Stimulated activated effector memory CD8-positive, alpha-beta T cell treated with anti-CD3 and anti-CD28 coated beads, Interleukin-12 subunit alpha, Interleukin-12 subunit beta, amount 100 ng/mL, for 72 hours (primary cell): ENCODE data around the gene OVCA2.

Source experiments
- ATAC-seq: fragments of 150-1000 bp; cut with Tn5 transposase; 2 replicates; pipeline ENCODE4 v1.10.0; 2021
- DNase-seq, 2 donors: peaks; one replicate each; pipeline ENCODE4 v3.0.0; 2021 to 2022; ENCODE audit warnings: low spot score in 2 of 2
- H3K27ac Mint-ChIP-seq: one replicate; pipeline ENCODE4 v1.8.0; 2022; ENCODE audit warnings: mild to moderate bottlenecking, mixed read lengths
- H3K36me3 Mint-ChIP-seq: one replicate; pipeline ENCODE4 v1.8.0; 2022; ENCODE audit warnings: mild to moderate bottlenecking, mixed read lengths
- H3K4me1 Mint-ChIP-seq: one replicate; pipeline ENCODE4 v1.8.0; 2022; ENCODE audit warnings: mixed read lengths
- H3K4me3 Mint-ChIP-seq: one replicate; pipeline ENCODE4 v1.8.0; 2022; ENCODE audit warnings: mild to moderate bottlenecking, mixed read lengths
- H3K9me3 Mint-ChIP-seq: one replicate; pipeline ENCODE4 v1.8.0; 2022; ENCODE audit warnings: mixed read lengths

OVCA2 gene

GRCh38 chr17:2089021-2089422 is 47.2 kb downstream of the OVCA2 start:
- peak; percentile 39 for ATAC-seq
- peaks cover 70% of the 10 kb centered on the region for H3K4me1 Mint-ChIP-seq
- peak overlapping the region; percentile 77 for H3K4me3 Mint-ChIP-seq
- peak overlapping the region; percentile 88 for H3K27ac Mint-ChIP-seq
- no peak for DNase-seq
- no peaks in the 10 kb centered on the region for H3K9me3 Mint-ChIP-seq
- H3K36me3 Mint-ChIP-seq: peaks cover 26% of the 10 kb centered on the region

GRCh38 chr17:2090210-2090641 is 48.4 kb downstream of the OVCA2 start:
- peaks cover 58% of the 10 kb centered on the region for H3K4me1 Mint-ChIP-seq

GRCh38 chr17:2090804-2091534 is 49.1 kb downstream of the OVCA2 start:
- H3K9me3 Mint-ChIP-seq: no peaks in the 10 kb centered on the region
- peak overlapping the region; percentile 77 for H3K4me3 Mint-ChIP-seq
- DNase-seq (no peak), ATAC-seq (no peak)
- peaks cover 63% of the 10 kb centered on the region for H3K4me1 Mint-ChIP-seq
- H3K27ac Mint-ChIP-seq: peak overlapping the region; percentile 15
- peaks cover 23% of the 10 kb centered on the region for H3K36me3 Mint-ChIP-seq

More at GRCh38 chr17:2090210-2090641, 48.4 kb downstream of the OVCA2 start:
- Mint-ChIP-seq H3K27ac (peak overlapping the region; percentile 88), H3K9me3 (no peaks in the 10 kb centered on the region), H3K36me3 (peaks cover 19% of the 10 kb centered on the region), H3K4me3 (peak overlapping the region; percentile 77)
- ATAC-seq: no peak
- DNase-seq: no peak

DNA sequence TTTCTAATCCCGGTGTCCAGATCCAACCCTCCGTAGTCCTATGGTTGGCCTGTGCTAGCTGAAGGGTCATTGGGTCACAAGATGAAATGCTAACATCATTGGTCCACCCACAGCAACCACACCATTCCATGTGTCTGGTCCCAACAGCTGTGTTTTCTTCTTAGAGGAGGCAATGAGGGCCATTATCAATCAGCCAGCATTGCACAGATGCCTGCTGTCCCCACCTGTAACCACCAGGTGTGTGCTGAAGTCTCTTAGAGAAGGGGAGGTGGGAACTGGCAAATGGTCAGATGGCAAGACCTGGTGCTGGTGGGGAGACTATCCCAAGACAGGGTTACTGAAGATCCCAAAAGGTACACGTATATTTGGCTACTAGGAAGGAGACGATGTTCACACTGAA is 50.4 kb downstream of the OVCA2 start:
- Mint-ChIP-seq H3K4me3 (no peak overlapping the region), H3K27ac (no peak overlapping the region), H3K4me1 (peaks cover 54% of the 10 kb centered on the region), H3K9me3 (no peaks in the 10 kb centered on the region), H3K36me3 (peaks cover 24% of the 10 kb centered on the region)
- DNase-seq: no peak
- no peak for ATAC-seq
